ENCODE data around the gene CEMIP.

GRCh38 chr15:80870366-80870765 lies 91.2 kb downstream of the CEMIP start:
- TF ChIP-seq CTCF (IDR thresholded peaks at IDR 0.05; ENCODE audit: poor library complexity) (no peak), EZH2 (IDR thresholded peaks at IDR 0.05; ENCODE audit: borderline replicate concordance) (no peak), EZH2phosphoT487 (IDR thresholded peaks at IDR 0.05; ENCODE audit: low read depth, severe bottlenecking, unreplicated experiment) (no peak)
